PC-3 (cell line): ENCODE results near the gene TMEM273. TPM values are rescaled to one million over a fixed set of nuclear protein-coding genes. Genes with fewer than 3 reads are reported as not detected.
A peak's percentile ranks its signal among the peaks of the same experiment; 100 is the strongest.

Experiments
- ATAC-seq: fragments of 200-7000 bp; cut with Tn5 transposase; 2 replicates; pipeline ENCODE4 v1.9.1; 2020; ENCODE audit warnings: mild to moderate bottlenecking, moderate library complexity
- BruUV-seq: library from RNA; stranded (reverse); fragments of 400-500 nt; replicated peaks from 2 replicates; lab custom pipeline; 2021; lab: Mats Ljungman, UMichigan
- CTCF ChIA-PET: fragments of 300-600 bp; sonication (Branson Sonifier 250); formaldehyde crosslinking; loops from one replicate; lab custom pipeline; 2022; ENCODE audit warnings: antibody characterized with exemption; lab: Charles Lee
- POLR2A ChIA-PET: fragments of 300-600 bp; sonication (Branson Sonifier 250); formaldehyde crosslinking; loops from one replicate; lab custom pipeline; 2022; ENCODE audit warnings: antibody characterized with exemption; ENCODE audit not compliant: unreplicated experiment; lab: Charles Lee
- DNase-seq: peaks from one replicate; pipeline ENCODE4 v3.0.0-alpha.2; 2015
- H2AFZ ChIP-seq: fragments of 300-600 bp; sonication (generic); 2 replicates; pipeline ENCODE4 v1.6.0; 2016; ENCODE audit warnings: antibody characterized with exemption, low read length
- H3F3A ChIP-seq: fragments of 300-600 bp; sonication (generic); one replicate; pipeline ENCODE4 v1.6.0; 2017; ENCODE audit warnings: antibody characterized with exemption, low read length, control low read depth, mild to moderate bottlenecking; ENCODE audit not compliant: unreplicated experiment
- H3K27ac ChIP-seq: fragments of 300-600 bp; sonication (generic); 2 replicates; pipeline ENCODE4 v1.5.1; 2016; ENCODE audit warnings: mild to moderate bottlenecking, low read length
- H3K27me3 ChIP-seq: fragments of 300-600 bp; sonication (generic); 2 replicates; pipeline ENCODE4 v1.6.1; 2016; ENCODE audit warnings: low read length, mixed read lengths
- H3K36me3 ChIP-seq: fragments of 300-600 bp; sonication (generic); 2 replicates; pipeline ENCODE4 v1.6.1; 2016; ENCODE audit warnings: low read depth, mixed run types, low read length, mixed read lengths
- H3K4me1 ChIP-seq: fragments of 300-600 bp; sonication (generic); 2 replicates; pipeline ENCODE4 v1.5.1; 2016; ENCODE audit warnings: low read length; ENCODE audit not compliant: insufficient read depth
- H3K4me2 ChIP-seq: fragments of 300-600 bp; sonication (generic); 2 replicates; pipeline ENCODE4 v1.6.0; 2016; ENCODE audit warnings: low read length
- H3K4me3 ChIP-seq: fragments of 300-600 bp; sonication (generic); 2 replicates; pipeline ENCODE4 v1.5.1; 2016; ENCODE audit warnings: mild to moderate bottlenecking, low read length, mixed read lengths
- H3K79me2 ChIP-seq: fragments of 300-600 bp; sonication (generic); 2 replicates; pipeline ENCODE4 v1.6.1; 2017; ENCODE audit warnings: low read length, mixed read lengths
- H3K9ac ChIP-seq: fragments of 300-600 bp; sonication (generic); 2 replicates; pipeline ENCODE4 v1.6.0; 2016; ENCODE audit warnings: mild to moderate bottlenecking, low read length
- H3K9me2 ChIP-seq: fragments of 300-600 bp; sonication (generic); replicated peaks from 2 replicates; pipeline ENCODE4 v1.6.1; 2016; ENCODE audit warnings: mixed run types, low read length, mixed read lengths
- H3K9me3 ChIP-seq: fragments of 300-600 bp; sonication (generic); 2 replicates; pipeline ENCODE4 v1.6.1; 2016; ENCODE audit warnings: low read length, mixed read lengths
- H4K20me1 ChIP-seq: fragments of 300-600 bp; sonication (generic); 2 replicates; pipeline ENCODE4 v1.6.1; 2016; ENCODE audit warnings: low read length, mixed read lengths
- EZH2 ChIP-seq: fragments of 300-600 bp; sonication (generic); IDR thresholded peaks from one replicate; pipeline ENCODE4 v1.6.1; 2017; ENCODE audit warnings: antibody characterized with exemption, mild to moderate bottlenecking, low read length; ENCODE audit not compliant: unreplicated experiment
- EZH2phosphoT487 ChIP-seq: fragments of 300-600 bp; sonication (generic); IDR thresholded peaks from 2 replicates; pipeline ENCODE4 v1.6.1; 2018; ENCODE audit warnings: mild to moderate bottlenecking, antibody characterized with exemption, low read length, borderline replicate concordance
- intact Hi-C: fragments of 100-400 bp; cut with micrococcal nuclease; formaldehyde crosslinking; loops from 2 replicates; pipeline ENCODE4 v1.9.0; 2023
- total RNA-seq: library from RNA; depleted of rRNA; stranded (reverse); fragments of >200 nt; gene quantifications from 2 replicates; pipeline ENCODE4 v1.2.3, GENCODE V29; 2014
- TF ChIP-seq, protein P1 (sequence below): fragments of 300-600 bp; sonication (generic); conservative IDR thresholded peaks from 2 replicates; pipeline ENCODE4 v1.5.1; 2017; ENCODE audit warnings: antibody characterized with exemption, low read depth, mild to moderate bottlenecking, low read length

Gene TMEM273
- total RNA-seq, 1 experiment from 2014 or later = not detected

DNA sequence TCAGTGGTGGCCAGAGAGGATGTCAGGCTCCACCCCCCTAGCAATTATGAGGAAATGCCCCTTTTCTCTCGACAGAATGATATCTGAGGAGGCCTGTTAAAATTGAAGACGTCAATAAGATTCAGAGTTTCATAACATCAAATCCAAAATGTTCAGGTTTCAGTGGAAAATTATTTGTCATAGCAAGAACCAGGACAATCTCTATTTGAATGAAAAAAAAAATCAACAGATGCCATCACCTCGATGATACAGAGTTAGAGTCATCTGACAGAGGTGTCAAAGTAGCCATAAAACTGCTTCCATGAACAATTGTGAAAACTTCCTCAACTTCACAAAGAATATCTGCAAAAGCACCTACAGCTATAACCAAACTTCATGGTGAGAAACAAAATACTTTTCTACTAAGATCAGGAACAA is 7.7 kb downstream of the TMEM273 start:
- DNase-seq (no peak), ATAC-seq (no peak)
- no peaks in the 10 kb centered on the region for H4K20me1 ChIP-seq
- H3K79me2 ChIP-seq = no peaks in the 10 kb centered on the region
- H3K9me3 ChIP-seq = no peaks in the 10 kb centered on the region
- no peak overlapping the region for H3K9ac ChIP-seq
- intact Hi-C loops = no loop called here
- no peak for TF ChIP-seq EZH2phosphoT487
- TF ChIP-seq EZH2 = no peak
- no peak overlapping the region for H3K4me3 ChIP-seq
- no peak overlapping the region for H3K4me2 ChIP-seq
- H3K4me1 ChIP-seq = peaks cover 18% of the 10 kb centered on the region
- no peaks in the 10 kb centered on the region for H3K9me2 ChIP-seq
- peaks cover 48% of the 10 kb centered on the region for H3K27me3 ChIP-seq
- no peaks in the 10 kb centered on the region for H3K36me3 ChIP-seq
- CTCF ChIA-PET = no interaction called here
- no peaks in the 10 kb centered on the region for H3F3A ChIP-seq
- no TSS peak for BruUV-seq
- no peak overlapping the region for H2AFZ ChIP-seq
- no peak overlapping the region for H3K27ac ChIP-seq
- POLR2A ChIA-PET = no interaction called here

DNA sequence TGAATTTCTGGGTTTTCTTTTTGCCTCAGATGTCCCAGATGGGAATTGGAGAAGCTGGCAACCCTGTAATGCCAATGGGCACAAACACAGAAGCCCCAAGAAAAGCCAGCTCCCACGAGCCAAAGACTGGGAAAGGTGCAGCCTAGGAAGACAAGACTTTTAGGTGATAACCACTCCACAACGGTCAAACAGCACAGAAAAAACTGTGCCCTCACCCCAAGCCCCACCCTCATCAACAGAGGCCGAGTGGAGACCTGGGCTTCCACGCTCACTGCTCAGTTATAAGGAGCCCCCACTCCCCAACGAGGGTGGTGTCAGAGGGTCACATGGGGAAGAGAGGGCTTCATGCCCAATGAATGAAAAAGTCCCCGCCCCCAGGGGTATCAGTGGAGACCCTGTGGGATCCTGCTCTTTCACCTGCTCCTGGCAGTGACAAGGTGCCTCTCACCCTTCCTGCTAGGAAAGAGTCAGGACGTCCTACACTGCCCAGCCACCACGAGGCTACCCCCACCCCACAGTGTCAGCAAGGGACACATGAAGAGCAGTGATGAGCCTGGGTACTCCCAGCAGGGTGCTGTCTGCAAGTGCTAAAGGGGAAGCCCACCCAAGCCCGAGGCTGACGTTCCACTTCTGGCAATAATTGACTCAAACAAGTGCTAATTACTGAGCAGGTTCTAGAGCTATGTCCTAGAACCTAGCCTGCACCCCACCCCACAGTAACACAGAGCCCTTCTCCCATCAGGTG is 8.3 kb downstream of the TMEM273 start:
- H3K4me2 ChIP-seq = no peak overlapping the region
- DNase-seq = no peak
- CTCF ChIA-PET = interaction anchor here (0.6 kb wide), 1 partner anchor 15 kb away, joined by 3 read pairs; no protein-coding TSS in a partner anchor
- H3K79me2 ChIP-seq = no peaks in the 10 kb centered on the region
- no peaks in the 10 kb centered on the region for H3K36me3 ChIP-seq
- H3K4me3 ChIP-seq = no peak overlapping the region
- no peaks in the 10 kb centered on the region for H3F3A ChIP-seq
- H3K9ac ChIP-seq = no peak overlapping the region
- intact Hi-C loops = no loop called here
- no peaks in the 10 kb centered on the region for H3K9me2 ChIP-seq
- BruUV-seq = no TSS peak
- H3K27me3 ChIP-seq = peaks cover 43% of the 10 kb centered on the region
- TF ChIP-seq, protein P1, sequence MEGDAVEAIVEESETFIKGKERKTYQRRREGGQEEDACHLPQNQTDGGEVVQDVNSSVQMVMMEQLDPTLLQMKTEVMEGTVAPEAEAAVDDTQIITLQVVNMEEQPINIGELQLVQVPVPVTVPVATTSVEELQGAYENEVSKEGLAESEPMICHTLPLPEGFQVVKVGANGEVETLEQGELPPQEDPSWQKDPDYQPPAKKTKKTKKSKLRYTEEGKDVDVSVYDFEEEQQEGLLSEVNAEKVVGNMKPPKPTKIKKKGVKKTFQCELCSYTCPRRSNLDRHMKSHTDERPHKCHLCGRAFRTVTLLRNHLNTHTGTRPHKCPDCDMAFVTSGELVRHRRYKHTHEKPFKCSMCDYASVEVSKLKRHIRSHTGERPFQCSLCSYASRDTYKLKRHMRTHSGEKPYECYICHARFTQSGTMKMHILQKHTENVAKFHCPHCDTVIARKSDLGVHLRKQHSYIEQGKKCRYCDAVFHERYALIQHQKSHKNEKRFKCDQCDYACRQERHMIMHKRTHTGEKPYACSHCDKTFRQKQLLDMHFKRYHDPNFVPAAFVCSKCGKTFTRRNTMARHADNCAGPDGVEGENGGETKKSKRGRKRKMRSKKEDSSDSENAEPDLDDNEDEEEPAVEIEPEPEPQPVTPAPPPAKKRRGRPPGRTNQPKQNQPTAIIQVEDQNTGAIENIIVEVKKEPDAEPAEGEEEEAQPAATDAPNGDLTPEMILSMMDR = no peak
- TF ChIP-seq EZH2phosphoT487 = no peak
- TF ChIP-seq EZH2 = no peak
- POLR2A ChIA-PET = no interaction called here
- no peaks in the 10 kb centered on the region for H4K20me1 ChIP-seq
- H3K4me1 ChIP-seq = peaks cover 18% of the 10 kb centered on the region
- no peak overlapping the region for H2AFZ ChIP-seq
- no peaks in the 10 kb centered on the region for H3K9me3 ChIP-seq
- no peak overlapping the region for H3K27ac ChIP-seq
- ATAC-seq = no peak

DNA sequence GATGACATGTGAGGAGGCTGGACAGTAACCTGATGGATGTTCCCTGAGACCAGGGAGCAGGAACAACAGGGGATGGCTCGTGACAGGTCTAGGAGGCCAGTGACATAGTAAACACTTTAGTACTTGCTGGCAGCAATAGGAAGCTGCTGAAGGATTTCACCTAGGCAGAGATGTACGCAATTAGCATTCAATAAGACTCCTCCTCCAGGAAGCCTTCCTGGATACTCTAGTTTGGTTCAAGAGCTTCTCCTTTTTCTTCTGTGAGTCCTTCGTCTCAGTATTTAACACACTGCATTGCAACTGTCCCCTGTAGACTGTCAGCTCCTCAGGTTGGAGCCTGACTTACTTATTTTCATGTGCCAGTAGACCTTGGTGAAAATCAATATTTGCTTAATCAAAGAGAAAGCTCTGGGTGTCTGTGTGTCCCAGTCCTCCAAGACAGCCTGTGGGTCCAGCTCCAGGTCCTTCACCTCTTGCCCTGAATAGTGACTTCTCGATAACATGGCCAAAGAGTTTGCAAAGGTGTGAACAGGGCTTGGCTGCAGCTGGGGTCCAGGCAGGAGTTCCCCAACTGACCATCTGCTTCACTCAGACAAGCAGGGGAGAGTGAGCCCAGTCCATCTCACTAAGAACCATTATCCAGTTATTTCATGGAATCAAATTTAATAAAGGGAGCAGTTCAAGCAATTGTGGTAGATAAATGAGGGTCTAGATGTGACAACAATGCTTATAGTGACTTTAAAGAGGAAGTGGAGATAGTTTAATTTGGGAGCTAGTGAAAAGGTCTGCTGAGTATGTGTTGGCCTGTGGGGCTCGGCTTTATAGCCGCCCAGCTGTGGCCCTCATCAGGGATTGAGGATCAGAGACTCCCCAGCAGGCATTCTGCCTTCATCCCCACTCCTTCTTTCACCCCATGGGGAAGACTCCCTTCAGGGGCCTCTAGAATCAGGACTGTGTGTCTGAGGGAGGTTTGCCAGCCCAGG is 9.4 kb downstream of the TMEM273 start:
- intact Hi-C loops = no loop called here
- Histone ChIP-seq H3K9ac (no peak overlapping the region), H3F3A (no peaks in the 10 kb centered on the region), H3K27me3 (peaks cover 32% of the 10 kb centered on the region), H3K79me2 (no peaks in the 10 kb centered on the region), H3K4me1 (peaks cover 18% of the 10 kb centered on the region), H3K4me3 (no peak overlapping the region), H2AFZ (no peak overlapping the region), H4K20me1 (no peaks in the 10 kb centered on the region), H3K27ac (peak overlapping the region; percentile 79; the same call in 1 of the 2 replicates), H3K9me2 (no peaks in the 10 kb centered on the region), H3K4me2 (no peak overlapping the region), H3K9me3 (no peaks in the 10 kb centered on the region), H3K36me3 (no peaks in the 10 kb centered on the region)
- TF ChIP-seq, protein P1 = no peak
- TF ChIP-seq EZH2phosphoT487 (no peak), EZH2 (no peak)
- ChIA-PET CTCF (interaction anchor here (0.6 kb wide), 1 partner anchor 14 kb away, joined by 3 read pairs; no protein-coding TSS in a partner anchor), POLR2A (no interaction called here)
- BruUV-seq = no TSS peak
- DNase-seq (no peak), ATAC-seq (no peak)
